Nephron (organoid): ENCODE results near the gene ALDH3B1.

Experiments
- H3K27ac Mint-ChIP-seq, 3 experiments: 2 replicates each; pipeline ENCODE4 v1.8.0; 2020; ENCODE audit warnings: mixed read lengths in 3 of 3, mild to moderate bottlenecking in 2 of 3, moderate library complexity in 1 of 3
- H3K27me3 Mint-ChIP-seq: 2 replicates; pipeline ENCODE4 v1.8.0; 2021; ENCODE audit warnings: low read depth, mild to moderate bottlenecking, moderate library complexity, mixed read lengths
- H3K36me3 Mint-ChIP-seq: 2 replicates; pipeline ENCODE4 v1.8.0; 2020; ENCODE audit warnings: low read depth, mixed read lengths
- H3K4me1 Mint-ChIP-seq: 2 replicates; pipeline ENCODE4 v1.8.0; 2020; ENCODE audit warnings: mixed read lengths
- H3K4me3 Mint-ChIP-seq, 3 experiments: 2 replicates each; pipeline ENCODE4 v1.8.0; 2020; ENCODE audit warnings: mild to moderate bottlenecking in 3 of 3, mixed read lengths in 3 of 3, moderate library complexity in 2 of 3
- H3K9me3 Mint-ChIP-seq: 2 replicates; pipeline ENCODE4 v1.8.0; 2020; ENCODE audit warnings: mixed read lengths
- CTCF ChIP-seq, 3 experiments: fragments of 200-600 bp; sonication (generic); IDR thresholded peaks; one replicate each; pipeline ENCODE4 v1.5.0; 2021; ENCODE audit warnings: antibody characterized with exemption in 3 of 3; ENCODE audit not compliant: unreplicated experiment in 3 of 3

The ALDH3B1 gene

GRCh38 chr11:68002575-68002937 lies 7.6 kb upstream of the ALDH3B1 start:
- Mint-ChIP-seq H3K27me3 (peaks cover 44% of the 10 kb centered on the region), H3K36me3 (no peaks in the 10 kb centered on the region), H3K9me3 (no peaks in the 10 kb centered on the region), H3K4me3 (peak overlapping the region; percentile 84 to 86 (median 84)), H3K4me1 (peaks cover 4% of the 10 kb centered on the region), H3K27ac (no peak overlapping the region)
- no peak for TF ChIP-seq CTCF (IDR thresholded peaks at IDR 0.05; ENCODE audit: unreplicated experiment in 3 of 3)

DNA sequence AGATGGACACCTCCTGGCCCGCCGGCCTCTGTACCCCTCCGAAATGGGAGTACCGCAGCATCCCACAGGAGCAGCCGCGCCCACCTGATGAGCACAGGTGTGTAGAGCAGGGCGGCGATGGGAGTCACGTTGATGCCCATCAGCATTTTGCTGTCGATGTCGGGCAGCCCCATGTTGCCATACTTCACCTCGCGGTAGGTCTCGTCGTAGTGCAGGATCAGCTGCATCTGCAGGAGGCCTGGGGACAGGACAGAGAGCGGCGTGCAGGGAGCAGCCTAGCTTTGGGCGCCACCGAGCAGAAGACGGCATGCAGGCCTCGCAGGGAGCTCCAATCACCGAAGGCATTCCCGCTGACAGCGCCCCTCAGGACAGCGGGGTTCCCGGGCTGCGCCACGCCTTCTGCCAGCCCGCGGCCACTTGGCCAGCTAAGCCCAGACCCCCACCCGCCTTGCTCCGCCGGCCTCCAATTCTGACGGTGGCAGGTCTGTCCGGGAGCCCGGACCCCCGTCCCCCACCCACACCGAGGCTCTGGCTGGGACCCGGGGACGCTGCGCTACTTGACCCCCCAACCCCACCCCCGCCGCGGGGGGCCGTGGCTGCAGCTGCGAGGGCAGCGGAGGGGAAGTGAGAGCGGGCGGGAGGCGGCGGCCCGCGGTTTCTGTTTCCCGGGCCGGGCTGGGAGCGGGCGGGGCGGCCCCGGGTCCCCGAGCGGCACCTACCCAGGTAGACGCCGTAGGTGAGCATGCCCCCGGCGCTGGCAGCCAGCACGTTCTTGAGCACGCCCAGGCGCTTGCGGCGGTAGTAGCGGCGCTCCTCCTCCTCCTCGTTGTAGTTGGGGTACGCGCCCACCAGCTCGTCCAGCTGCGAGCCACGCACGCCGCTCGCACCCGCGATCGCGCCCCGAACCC lies 6.9 kb upstream of the ALDH3B1 start:
- peaks cover 44% of the 10 kb centered on the region for H3K27me3 Mint-ChIP-seq
- TF ChIP-seq CTCF (IDR thresholded peaks at IDR 0.05; ENCODE audit: unreplicated experiment in 3 of 3) = no peak
- peak overlapping the region; percentile 84 to 86 (median 84) for H3K4me3 Mint-ChIP-seq
- H3K27ac Mint-ChIP-seq = peak overlapping the region in 1 of 3 experiments; percentile 53
- H3K4me1 Mint-ChIP-seq = peaks cover 4% of the 10 kb centered on the region
- H3K36me3 Mint-ChIP-seq = no peaks in the 10 kb centered on the region
- no peaks in the 10 kb centered on the region for H3K9me3 Mint-ChIP-seq

- peak within 1 kb of the TSS in 1 of 3 experiments; percentile 53 for H3K27ac Mint-ChIP-seq
- H3K4me3 Mint-ChIP-seq = peak within 1 kb of the TSS; percentile 84 to 86 (median 84)
- peaks cover 6% of the 10 kb centered on the region for H3K4me1 Mint-ChIP-seq
- no peak for TF ChIP-seq CTCF (IDR thresholded peaks at IDR 0.05; ENCODE audit: unreplicated experiment in 3 of 3)
- H3K36me3 Mint-ChIP-seq = no peaks in the 10 kb centered on the region
- no peaks in the 10 kb centered on the region for H3K9me3 Mint-ChIP-seq
- peaks cover 42% of the 10 kb centered on the region for H3K27me3 Mint-ChIP-seq
Observed at GRCh38 chr11:68003846-68004550, 6.1 kb upstream of the ALDH3B1 start, which contains the start of gene UNC93B1. UNC93B1 (minus strand) TSS chr11:68004097; CDS start chr11:68004043, 54 bp downstream.

GRCh38 chr11:68004551-68005335 lies 5.4 kb upstream of the ALDH3B1 start:
- H3K4me1 Mint-ChIP-seq = peaks cover 14% of the 10 kb centered on the region
- peaks cover 47% of the 10 kb centered on the region for H3K27me3 Mint-ChIP-seq
- H3K36me3 Mint-ChIP-seq = no peaks in the 10 kb centered on the region
- H3K27ac Mint-ChIP-seq = no peak overlapping the region
- TF ChIP-seq CTCF (IDR thresholded peaks at IDR 0.05; ENCODE audit: unreplicated experiment in 3 of 3) = no peak
- peak overlapping the region; percentile 75 to 83 (median 82) for H3K4me3 Mint-ChIP-seq
- no peaks in the 10 kb centered on the region for H3K9me3 Mint-ChIP-seq

GRCh38 chr11:68006606-68007166 lies 3.4 kb upstream of the ALDH3B1 start:
- Mint-ChIP-seq H3K27ac (no peak overlapping the region), H3K4me3 (peak overlapping the region in 2 of 3 experiments; percentile 43 to 53), H3K27me3 (peaks cover 53% of the 10 kb centered on the region), H3K4me1 (peaks cover 22% of the 10 kb centered on the region), H3K36me3 (no peaks in the 10 kb centered on the region), H3K9me3 (no peaks in the 10 kb centered on the region)
- TF ChIP-seq CTCF (IDR thresholded peaks at IDR 0.05; ENCODE audit: unreplicated experiment in 3 of 3) = no peak
